Gastrocnemius medialis (tissue), 4 donors: ENCODE data around the gene G6PC3. TPM values are rescaled to one million over a fixed set of nuclear protein-coding genes. Genes with fewer than 3 reads are reported as not detected.

ENCODE experiments used
- ATAC-seq, 2 donors: fragments of 150-250 bp; one replicate each; pipeline ENCODE4 v1.9.1; 2016
- DNase-seq, 2 donors: peaks; one replicate each; pipeline ENCODE4 v3.0.0-alpha.2; 2019
- H3K27ac ChIP-seq, 4 donors: fragments of 200-600 bp; sonication (generic); 1 replicate in 1 of 4; 2 replicates in 3 of 4; pipeline ENCODE4 v1.5.1; 2016 to 2018; ENCODE audit warnings: mild to moderate bottlenecking in 2 of 4, moderate library complexity in 1 of 4
- H3K27me3 ChIP-seq, 3 donors: fragments of 200-600 bp; sonication (generic) in 2 of 3; 1 replicate in 1 of 3; 2 replicates in 2 of 3; pipeline versions ENCODE4 v1.5.1 to v1.6.0; 2016 to 2019; ENCODE audit warnings: mild to moderate bottlenecking in 1 of 3, moderate library complexity in 1 of 3
- H3K36me3 ChIP-seq, 2 donors: fragments of 200-600 bp; sonication (generic) in 1 of 2; one replicate each; pipeline ENCODE4 v1.5.1; 2017 to 2018
- H3K4me1 ChIP-seq, 2 donors: fragments of 200-600 bp; sonication (generic) in 1 of 2; one replicate each; pipeline ENCODE4 v1.5.1; 2016 to 2017; ENCODE audit warnings: mild to moderate bottlenecking in 2 of 2
- H3K4me3 ChIP-seq, 4 donors: fragments of 200-600 bp; sonication (generic) in 3 of 4; 1 replicate in 1 of 4; 2 replicates in 3 of 4; pipeline ENCODE4 v1.5.1; 2016 to 2019; ENCODE audit warnings: mild to moderate bottlenecking in 2 of 4
- H3K9me3 ChIP-seq, 3 donors: fragments of 200-600 bp; sonication (generic) in 2 of 3; 1 replicate in 1 of 3; 2 replicates in 2 of 3; pipeline ENCODE4 v1.5.1; 2016 to 2019
- POLR2A ChIP-seq, 2 donors: fragments of 450-650 bp; IDR thresholded peaks; one replicate each; pipeline ENCODE4 v1.6.1; 2017; ENCODE audit warnings: antibody characterized with exemption in 2 of 2, mild to moderate bottlenecking in 2 of 2, moderate library complexity in 2 of 2
- in situ Hi-C, 4 donors: fragments of 200-750 bp; cut with MboI; loops; one replicate each; pipeline versions ENCODE4 v1.15.0 to v1.8.0; 2017; ENCODE audit warnings: low sequenced_read_pairs in 4 of 4
- intact Hi-C: fragments of 100-400 bp; cut with DNase I; formaldehyde crosslinking; loops from one replicate; pipeline ENCODE4 v1.15.1; 2023; ENCODE audit warnings: low total_unique reads
- total RNA-seq, 4 donors: library from RNA; depleted of rRNA; stranded (reverse); fragments of >200 nt; gene quantifications; one replicate each; pipeline versions ENCODE4 v1.1.0 to v1.2.3, GENCODE V29; 2016
- TF ChIP-seq, protein P1 (sequence below), 5 experiments: fragments of 450-650 bp in 3 of 5; fragments of 200-600 bp in 2 of 5; sonication (generic) in 2 of 5; IDR thresholded peaks in 4 of 5; conservative IDR thresholded peaks in 1 of 5; 1 replicate in 4 of 5; 2 replicates in 1 of 5; pipeline ENCODE4 v1.5.1; 2016 to 2019; ENCODE audit warnings: antibody characterized with exemption in 5 of 5, mild to moderate bottlenecking in 3 of 5, moderate library complexity in 3 of 5

The G6PC3 gene
- total RNA-seq, 4 donors from 2014 or later: 30.5 to 40.5 (median 36.4) TPM

DNA sequence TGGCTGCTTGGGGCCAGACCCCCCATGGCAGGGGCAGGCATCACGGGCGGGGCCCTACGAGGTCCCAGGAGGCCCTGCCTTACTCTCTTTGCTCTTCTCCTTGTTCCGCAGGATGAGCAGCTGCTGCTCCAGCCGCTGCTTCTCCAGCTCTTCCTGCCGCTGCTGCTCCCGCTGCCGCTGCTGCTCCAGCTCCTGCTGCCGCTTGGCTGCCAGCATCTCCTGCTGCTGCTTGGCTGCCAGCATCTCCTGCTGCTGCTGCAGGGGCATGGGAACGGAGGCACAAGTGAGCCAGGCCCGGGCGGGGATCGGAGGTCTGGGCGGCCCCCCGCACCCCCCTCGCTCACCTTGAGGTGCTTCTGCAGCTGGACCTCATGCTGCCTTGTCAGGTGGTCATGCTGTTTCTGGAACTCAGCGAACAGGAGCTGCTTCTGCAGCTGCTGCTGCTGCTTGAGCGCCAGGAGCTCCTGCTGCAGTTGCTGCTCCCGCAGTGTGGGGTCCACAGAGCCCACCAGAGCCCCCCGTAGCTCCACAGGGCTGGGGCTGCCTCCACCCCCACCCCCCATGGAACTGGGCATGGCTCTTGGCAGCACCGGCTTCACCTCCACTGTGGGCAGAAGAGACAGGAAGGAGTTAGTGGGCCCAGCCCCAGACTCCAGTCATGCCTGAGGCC is 22.8 kb downstream of the G6PC3 start:
- intact Hi-C loops (no loop called here), in situ Hi-C loops (no loop called here)
- no peak for DNase-seq
- peaks cover 0 to 51% of the 10 kb centered on the region in 2 donors for H3K36me3 ChIP-seq
- peak overlapping the region; percentile 1 to 94 (median 56) for H3K27ac ChIP-seq
- H3K27me3 ChIP-seq: no peaks in the 10 kb centered on the region
- no peak for ATAC-seq
- TF ChIP-seq, protein P1, sequence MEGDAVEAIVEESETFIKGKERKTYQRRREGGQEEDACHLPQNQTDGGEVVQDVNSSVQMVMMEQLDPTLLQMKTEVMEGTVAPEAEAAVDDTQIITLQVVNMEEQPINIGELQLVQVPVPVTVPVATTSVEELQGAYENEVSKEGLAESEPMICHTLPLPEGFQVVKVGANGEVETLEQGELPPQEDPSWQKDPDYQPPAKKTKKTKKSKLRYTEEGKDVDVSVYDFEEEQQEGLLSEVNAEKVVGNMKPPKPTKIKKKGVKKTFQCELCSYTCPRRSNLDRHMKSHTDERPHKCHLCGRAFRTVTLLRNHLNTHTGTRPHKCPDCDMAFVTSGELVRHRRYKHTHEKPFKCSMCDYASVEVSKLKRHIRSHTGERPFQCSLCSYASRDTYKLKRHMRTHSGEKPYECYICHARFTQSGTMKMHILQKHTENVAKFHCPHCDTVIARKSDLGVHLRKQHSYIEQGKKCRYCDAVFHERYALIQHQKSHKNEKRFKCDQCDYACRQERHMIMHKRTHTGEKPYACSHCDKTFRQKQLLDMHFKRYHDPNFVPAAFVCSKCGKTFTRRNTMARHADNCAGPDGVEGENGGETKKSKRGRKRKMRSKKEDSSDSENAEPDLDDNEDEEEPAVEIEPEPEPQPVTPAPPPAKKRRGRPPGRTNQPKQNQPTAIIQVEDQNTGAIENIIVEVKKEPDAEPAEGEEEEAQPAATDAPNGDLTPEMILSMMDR (IDR thresholded peaks at IDR 0.05 in 4 of 5, conservative IDR thresholded peaks at IDR 0.05 in 1 of 5): no peak
- TF ChIP-seq POLR2A (IDR thresholded peaks at IDR 0.05): no peak
- no peaks in the 10 kb centered on the region for H3K9me3 ChIP-seq
- H3K4me1 ChIP-seq: peaks cover 43 to 44% of the 10 kb centered on the region in 2 donors
- H3K4me3 ChIP-seq: no peak overlapping the region

DNA sequence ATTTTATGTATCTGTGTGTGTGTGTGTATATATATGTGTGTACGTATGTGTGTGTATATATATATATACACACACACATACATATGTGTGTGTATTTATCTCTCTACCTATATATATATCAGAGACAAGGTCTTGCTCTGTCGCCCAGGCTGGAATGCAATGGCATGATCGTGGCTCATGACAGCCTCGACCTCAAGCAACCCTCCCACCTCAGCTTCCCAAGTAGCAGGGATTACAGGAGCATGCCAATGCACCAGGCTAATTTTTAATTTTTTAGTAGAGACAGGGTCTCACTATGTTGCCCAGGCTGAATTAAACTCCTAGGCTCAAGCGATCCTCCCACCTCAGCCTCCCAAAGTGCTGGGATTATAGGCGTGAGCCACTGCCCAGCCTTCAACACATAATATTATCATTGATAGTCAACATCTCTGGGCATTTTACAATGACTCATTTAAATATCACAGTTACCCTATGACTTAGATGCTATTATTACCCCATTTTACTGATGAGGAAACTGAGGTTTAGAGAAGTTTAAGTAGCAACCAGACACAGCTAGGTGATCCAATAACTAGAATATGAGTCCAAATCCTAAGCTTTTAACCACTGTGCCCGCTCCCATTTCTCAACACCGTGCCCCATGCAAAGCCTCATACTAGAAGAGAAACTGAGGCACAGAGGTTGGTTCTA is 24.3 kb downstream of the G6PC3 start:
- in situ Hi-C loops: no loop called here
- H3K9me3 ChIP-seq: no peaks in the 10 kb centered on the region
- H3K27ac ChIP-seq: peak overlapping the region; percentile 83 to 94 (median 92)
- H3K4me1 ChIP-seq: peaks cover 54 to 57% of the 10 kb centered on the region in 2 donors
- peaks cover 0 to 39% of the 10 kb centered on the region in 2 donors for H3K36me3 ChIP-seq
- peak overlapping the region in 2 of 4 donors; percentile 32 to 44 for H3K4me3 ChIP-seq
- intact Hi-C loops: no loop called here
- no peaks in the 10 kb centered on the region for H3K27me3 ChIP-seq
- TF ChIP-seq, protein P1 (IDR thresholded peaks at IDR 0.05 in 4 of 5, conservative IDR thresholded peaks at IDR 0.05 in 1 of 5): no peak
- no peak for TF ChIP-seq POLR2A (IDR thresholded peaks at IDR 0.05)
- ATAC-seq: no peak
- DNase-seq: no peak

DNA sequence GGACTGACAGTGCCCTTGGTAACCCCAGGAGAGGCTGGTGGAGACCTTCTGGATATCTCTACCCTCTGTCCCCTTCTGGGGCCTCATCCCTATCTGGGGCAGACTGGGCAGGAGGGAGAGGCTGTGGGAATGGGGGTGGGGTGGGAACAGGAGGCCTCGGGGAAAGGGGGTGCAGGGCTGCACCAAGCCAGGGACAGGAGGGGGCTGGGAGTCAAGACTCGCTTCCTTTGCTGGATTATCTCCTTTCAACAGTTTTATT is 24.8 kb downstream of the G6PC3 start:
- intact Hi-C loops: no loop called here
- Histone ChIP-seq H3K4me3 (peak overlapping the region in 3 of 4 donors; percentile 32 to 44 (median 41)), H3K27ac (peak overlapping the region; percentile 83 to 94 (median 92))

DNA sequence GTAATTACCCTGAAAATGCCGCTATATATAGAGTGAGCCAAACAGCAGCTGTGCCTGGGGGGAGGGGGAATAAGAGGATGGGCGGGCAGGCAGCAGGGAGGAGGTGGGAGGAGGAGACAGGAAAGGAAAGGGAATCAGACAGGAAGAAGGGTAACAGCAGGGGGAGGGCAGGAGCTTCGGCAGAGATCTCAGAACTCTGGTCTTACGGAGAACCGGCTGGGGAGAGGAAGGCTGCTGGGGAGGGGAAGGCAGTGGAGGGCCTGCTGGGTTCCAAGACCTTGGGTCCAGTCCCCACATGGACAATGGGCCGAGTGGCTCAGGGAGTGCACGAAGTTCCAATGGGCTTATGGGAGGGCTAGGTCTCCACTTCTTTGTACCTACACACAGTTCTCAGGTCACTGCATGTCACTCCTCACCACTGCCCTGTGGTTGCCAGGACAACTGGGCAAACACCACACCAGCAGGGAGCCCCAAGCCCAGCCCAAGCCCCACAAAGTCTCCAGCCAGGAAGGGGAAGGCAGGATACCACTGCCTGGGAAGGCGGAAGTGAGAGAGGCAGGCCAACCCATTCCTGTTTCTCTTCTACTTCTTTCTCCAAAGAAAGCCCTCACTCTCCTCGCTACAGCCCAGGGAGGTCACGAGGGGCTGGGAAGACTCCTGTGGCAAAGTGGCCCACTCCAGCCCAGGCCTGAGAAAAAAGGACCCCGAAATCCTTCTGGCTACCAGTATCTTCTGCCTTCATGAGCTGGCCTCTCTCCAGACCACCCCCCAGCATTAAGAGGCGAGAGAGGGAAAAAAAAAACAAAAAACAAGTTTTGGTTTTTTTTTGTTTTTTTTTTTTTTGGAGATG is 25.3 kb downstream of the G6PC3 start:
- Histone ChIP-seq H3K27me3 (no peaks in the 10 kb centered on the region), H3K36me3 (peaks cover 0 to 29% of the 10 kb centered on the region in 2 donors), H3K9me3 (no peaks in the 10 kb centered on the region), H3K4me3 (peak overlapping the region; percentile 3 to 44 (median 36)), H3K4me1 (peaks cover 60 to 67% of the 10 kb centered on the region in 2 donors), H3K27ac (peak overlapping the region; percentile 83 to 94 (median 92))
- in situ Hi-C loops (no loop called here), intact Hi-C loops (loop anchor here (2.0 kb wide), 1 partner anchor 17 kb away; no protein-coding TSS in a partner anchor)
- peak; percentile 36 to 63 for ATAC-seq
- DNase-seq: peak; percentile 53 to 64
- TF ChIP-seq, protein P1 (IDR thresholded peaks at IDR 0.05 in 4 of 5, conservative IDR thresholded peaks at IDR 0.05 in 1 of 5): peak in 2 of 5 experiments; percentile 20 to 29
- peak; percentile 18 to 20 for TF ChIP-seq POLR2A (IDR thresholded peaks at IDR 0.05)

More for the DNA sequence above, 24.8 kb downstream of the G6PC3 start:
- TF ChIP-seq, protein P1 (IDR thresholded peaks at IDR 0.05 in 4 of 5, conservative IDR thresholded peaks at IDR 0.05 in 1 of 5): no peak
- TF ChIP-seq POLR2A (IDR thresholded peaks at IDR 0.05): no peak
- no peak for DNase-seq
- H3K36me3 ChIP-seq: peaks cover 0 to 34% of the 10 kb centered on the region in 2 donors
- no peaks in the 10 kb centered on the region for H3K9me3 ChIP-seq
- no peaks in the 10 kb centered on the region for H3K27me3 ChIP-seq
- no peak for ATAC-seq
- H3K4me1 ChIP-seq: peaks cover 59 to 62% of the 10 kb centered on the region in 2 donors
- in situ Hi-C loops: no loop called here
